B cell (primary cell): Measurements from ENCODE around the gene IKBKE. TPM values are rescaled to one million over a fixed set of nuclear protein-coding genes. Genes with fewer than 3 reads are reported as not detected.

Source experiments
- ATAC-seq: fragments of 200-7000 bp; cut with Tn5 transposase; one replicate; pipeline ENCODE4 v1.10.0; 2021; ENCODE audit warnings: low read depth, mild to moderate bottlenecking, moderate number of reproducible peaks, moderate library complexity
- CTCF ChIA-PET: fragments of 350-600 bp; sonication (Branson Sonifier 250); formaldehyde crosslinking; loops from one replicate; lab custom pipeline; 2021; ENCODE audit warnings: antibody characterized with exemption, inconsistent platforms; lab: Charles Lee
- POLR2A ChIA-PET: fragments of 350-600 bp; sonication (Branson Sonifier 250); formaldehyde crosslinking; loops from one replicate; lab custom pipeline; 2021; ENCODE audit warnings: antibody characterized with exemption; lab: Charles Lee
- DNase-seq: peaks from one replicate; pipeline ENCODE4 v3.0.0; 2013
- H2AFZ ChIP-seq: 2 replicates; pipeline ENCODE4 v1.6.1; 2012; ENCODE audit warnings: mild to moderate bottlenecking, low read depth, low read length; ENCODE audit not compliant: insufficient read depth, poor library complexity, severe bottlenecking
- H3K27ac ChIP-seq, 2 donors: 1 replicate in 1 of 2; 2 replicates in 1 of 2; pipeline ENCODE4 v1.5.1; 2012 to 2013; ENCODE audit warnings: low read length in 2 of 2, mild to moderate bottlenecking in 2 of 2, moderate library complexity in 1 of 2
- H3K27me3 ChIP-seq, 4 experiments: fragments of 200-600 bp in 1 of 4; sonication (generic) in 1 of 4; replicated peaks in 1 of 4; 1 replicate in 2 of 4; 2 replicates in 2 of 4; pipeline versions ENCODE4 v1.6.1 to v1.7.0; 2013 to 2016; ENCODE audit warnings: low read length in 3 of 4, mild to moderate bottlenecking in 2 of 4, mixed read lengths in 1 of 4, moderate library complexity in 1 of 4; ENCODE audit not compliant: insufficient read depth in 4 of 4, control insufficient read depth in 3 of 4; ENCODE audit errors: control extremely low read depth in 1 of 4
- H3K36me3 ChIP-seq, 2 experiments: replicated peaks in 1 of 2; 1 replicate in 1 of 2; 2 replicates in 1 of 2; pipeline versions ENCODE4 v1.6.1 to v1.7.1; 2013; ENCODE audit warnings: low read length in 1 of 2; ENCODE audit not compliant: insufficient read depth in 2 of 2, control insufficient read depth in 1 of 2; ENCODE audit errors: control extremely low read depth in 1 of 2, extremely low read depth in 1 of 2
- H3K4me1 ChIP-seq, 2 donors: fragments of 200-600 bp in 1 of 2; sonication (generic) in 1 of 2; 1 replicate in 1 of 2; 2 replicates in 1 of 2; pipeline versions ENCODE4 v1.5.1 to v1.6.1; 2013 to 2017; ENCODE audit warnings: low read length in 2 of 2; ENCODE audit not compliant: control insufficient read depth in 2 of 2, insufficient read depth in 2 of 2
- H3K4me2 ChIP-seq: replicated peaks from 2 replicates; pipeline ENCODE3; 2012; ENCODE audit warnings: mild to moderate bottlenecking, low read depth, low read length; ENCODE audit not compliant: poor library complexity, severe bottlenecking
- H3K4me3 ChIP-seq, 5 experiments: fragments of 200-600 bp in 1 of 5; sonication (generic) in 1 of 5; 1 replicate in 3 of 5; 2 replicates in 2 of 5; pipeline versions ENCODE4 v1.5.1 to v1.7.0; 2011 to 2016; ENCODE audit warnings: low read length in 4 of 5, mild to moderate bottlenecking in 4 of 5, low read depth in 2 of 5, control low read depth in 1 of 5, moderate library complexity in 1 of 5; ENCODE audit not compliant: insufficient read depth in 1 of 5; ENCODE audit errors: control extremely low read depth in 1 of 5, extremely low read depth in 1 of 5
- H3K79me2 ChIP-seq: fragments of 200-600 bp; sonication (generic); one replicate; pipeline ENCODE4 v1.6.0; 2016; ENCODE audit warnings: low read length; ENCODE audit not compliant: control insufficient read depth, insufficient read depth
- H3K9ac ChIP-seq: fragments of 200-600 bp; sonication (generic); 2 replicates; pipeline ENCODE4 v1.6.1; 2017; ENCODE audit warnings: mild to moderate bottlenecking, low read length, moderate library complexity
- H3K9me3 ChIP-seq, 3 donors: one replicate each; pipeline versions ENCODE4 v1.6.1 to v1.7.1; 2013; ENCODE audit warnings: low read length in 2 of 3; ENCODE audit not compliant: control insufficient read depth in 2 of 3, insufficient read depth in 1 of 3; ENCODE audit errors: control extremely low read depth in 1 of 3
- H4K20me1 ChIP-seq: 2 replicates; pipeline ENCODE4 v1.6.0; 2012; ENCODE audit warnings: mild to moderate bottlenecking, low read length; ENCODE audit not compliant: insufficient read depth, control insufficient read depth, poor library complexity, severe bottlenecking
- H3K27ac Mint-ChIP-seq: one replicate; pipeline ENCODE4 v1.8.0; 2021; ENCODE audit warnings: mixed read lengths
- H3K27me3 Mint-ChIP-seq: one replicate; pipeline ENCODE4 v1.8.0; 2021; ENCODE audit warnings: mixed read lengths
- H3K4me1 Mint-ChIP-seq: one replicate; pipeline ENCODE4 v1.8.0; 2021; ENCODE audit warnings: mixed read lengths
- H3K4me3 Mint-ChIP-seq: one replicate; pipeline ENCODE4 v1.8.0; 2021; ENCODE audit warnings: mixed read lengths
- H3K9me3 Mint-ChIP-seq: one replicate; pipeline ENCODE4 v1.8.0; 2022; ENCODE audit warnings: mixed read lengths; ENCODE audit not compliant: insufficient read depth
- CTCF ChIP-seq: fragments of 200-600 bp; IDR thresholded peaks from one replicate; pipeline ENCODE4 v1.8.0; 2022; ENCODE audit warnings: antibody characterized with exemption, mild to moderate bottlenecking
- EZH2 ChIP-seq: IDR thresholded peaks from 2 replicates; pipeline ENCODE4 v1.6.1; 2012; ENCODE audit warnings: borderline replicate concordance, low read depth, mild to moderate bottlenecking, moderate library complexity, low read length; ENCODE audit not compliant: insufficient read depth, poor library complexity, severe bottlenecking
- WGBS: methylation state at CpG from one replicate; pipeline ENCODE4 v1.1.5; 2013; ENCODE audit warnings: missing lambda C conversion rate; ENCODE audit not compliant: insufficient coverage; 5-methylcytosine and 5-hydroxymethylcytosine counted together
- intact Hi-C: fragments of 100-400 bp; cut with micrococcal nuclease; formaldehyde crosslinking; loops from one replicate; pipeline ENCODE4 v1.10.0; 2022
- polyA plus RNA-seq: library from polyadenylated mRNA; depleted of rRNA; stranded (reverse); fragments of >200 nt; gene quantifications from 2 replicates; pipeline ENCODE4 v1.2.3, GENCODE V29; 2012
- total RNA-seq, 2 donors: library from RNA; stranded (reverse); fragments of 120-200 nt in 1 of 2; gene quantifications; 1 replicate in 1 of 2; 2 replicates in 1 of 2; pipeline versions ENCODE4 v1.2.3 to v1.2.4, GENCODE V29; 2013 to 2022

Gene IKBKE
- total and polyA plus RNA-seq, 2 donors (not counting 1 experiment from before 2014, with no cell fraction given) = 40.8 to 55.4 TPM

DNA sequence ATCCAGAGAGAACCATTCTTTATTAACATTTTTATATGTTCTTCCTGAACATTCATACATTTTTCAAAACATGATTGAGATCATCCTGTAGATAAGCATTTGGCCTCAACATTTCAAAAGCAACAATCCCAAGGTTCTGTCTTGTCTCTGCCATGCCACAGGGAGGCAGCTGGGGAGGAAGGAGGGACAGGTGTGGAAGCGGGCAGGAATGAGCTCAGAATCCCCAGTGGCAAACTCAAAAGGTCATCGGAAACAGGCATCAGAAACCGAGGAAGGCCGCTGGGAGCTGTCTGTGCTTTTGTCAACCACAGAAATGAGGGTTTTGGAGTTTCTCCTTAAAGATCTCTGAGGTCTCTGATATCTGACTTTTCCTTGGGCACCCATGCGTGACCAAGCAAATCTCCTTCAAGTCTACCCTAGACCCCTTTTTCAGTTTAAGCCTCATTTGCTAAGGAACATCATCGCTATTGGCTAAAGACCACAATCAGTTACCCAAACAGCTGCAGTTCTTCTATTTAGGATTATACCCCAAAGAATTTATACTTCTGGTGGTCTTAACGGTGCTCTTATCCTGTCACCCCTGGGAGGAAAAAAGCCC is 71.1 kb downstream of the IKBKE start:
- H3K9me3 Mint-ChIP-seq = no peaks in the 10 kb centered on the region
- 100% methylated on average over 5 of the region's 7 CpGs for WGBS

More for the DNA sequence above, 71.1 kb downstream of the IKBKE start:
- Histone ChIP-seq H3K27ac (no peak overlapping the region), H3K4me2 (no peak overlapping the region), H3K9me3 (no peaks in the 10 kb centered on the region), H3K4me1 (peaks cover 0 to 6% of the 10 kb centered on the region in 2 donors), H3K79me2 (peaks cover 7% of the 10 kb centered on the region), H4K20me1 (no peaks in the 10 kb centered on the region), H3K4me3 (no peak overlapping the region), H2AFZ (no peak overlapping the region), H3K36me3 (no peaks in the 10 kb centered on the region), H3K27me3 (no peaks in the 10 kb centered on the region), H3K9ac (no peak overlapping the region)
- CTCF ChIA-PET = interaction anchor here (0.6 to 29.7 kb wide), 8 partner anchors 16 to 185 kb away, joined by 3 to 1018 read pairs (median 10); no protein-coding TSS in a partner anchor
- no peaks in the 10 kb centered on the region for H3K27me3 Mint-ChIP-seq
- no peak for TF ChIP-seq CTCF
- no peak for TF ChIP-seq EZH2
- H3K4me3 Mint-ChIP-seq = no peak overlapping the region
- H3K4me1 Mint-ChIP-seq = peaks cover 7% of the 10 kb centered on the region
- no peak overlapping the region for H3K27ac Mint-ChIP-seq
- POLR2A ChIA-PET = interaction anchor here (1.0 kb wide), 1 partner anchor 38 kb away, joined by 3 read pairs; no protein-coding TSS in a partner anchor
- no peak for DNase-seq
- no peak for ATAC-seq
- intact Hi-C loops = no loop called here
